Activated CD8-positive, alpha-beta T cell treated with anti-CD3 and anti-CD28 coated beads for 36 hours (primary cell): ENCODE data around the gene CFAP20DC. TPM values are rescaled to one million over a fixed set of nuclear protein-coding genes. Genes with fewer than 3 reads are reported as not detected.
"Not testable (repeated sequence)": the region's sequence is repeated elsewhere in the genome, so short reads cannot be mapped to it uniquely, and the experiment has no call there.

ENCODE experiments used
- ATAC-seq: fragments of 200-7000 bp; cut with Tn5 transposase; one replicate; pipeline ENCODE4 v1.10.0; 2021; ENCODE audit warnings: mild to moderate bottlenecking, moderate library complexity
- CTCF ChIA-PET: fragments of 350-600 bp; sonication (Branson Sonifier 250); formaldehyde crosslinking; loops from one replicate; lab custom pipeline; 2021; ENCODE audit warnings: antibody characterized with exemption; lab: Charles Lee
- POLR2A ChIA-PET: fragments of 350-600 bp; sonication (Branson Sonifier 250); formaldehyde crosslinking; loops from one replicate; lab custom pipeline; 2021; ENCODE audit warnings: antibody characterized with exemption; lab: Charles Lee
- DNase-seq: peaks from one replicate; pipeline ENCODE4 v3.0.0-alpha.2; 2020
- H3K27ac Mint-ChIP-seq: one replicate; pipeline ENCODE4 v1.8.0; 2021; ENCODE audit warnings: mild to moderate bottlenecking, mixed read lengths
- H3K27me3 Mint-ChIP-seq: one replicate; pipeline ENCODE4 v1.8.0; 2021; ENCODE audit warnings: mixed read lengths
- H3K36me3 Mint-ChIP-seq: one replicate; pipeline ENCODE4 v1.8.0; 2021; ENCODE audit warnings: low read depth, mixed read lengths
- H3K4me1 Mint-ChIP-seq: one replicate; pipeline ENCODE4 v1.8.0; 2021; ENCODE audit warnings: low read depth, mixed read lengths
- H3K4me3 Mint-ChIP-seq: one replicate; pipeline ENCODE4 v1.8.0; 2021; ENCODE audit warnings: mild to moderate bottlenecking, moderate library complexity, mixed read lengths
- H3K9me3 Mint-ChIP-seq: one replicate; pipeline ENCODE4 v1.8.0; 2021; ENCODE audit warnings: mixed read lengths
- intact Hi-C: fragments of 100-400 bp; cut with micrococcal nuclease; formaldehyde crosslinking; loops from one replicate; pipeline ENCODE4 v1.10.0; 2022
- total RNA-seq, 2 experiments: library from RNA; stranded (reverse); gene quantifications; one replicate each; pipeline ENCODE4 v1.2.3, GENCODE V29; 2021
- TF ChIP-seq, protein P1 (sequence below): fragments of 200-600 bp; IDR thresholded peaks from one replicate; pipeline ENCODE4 v1.8.0; 2022; ENCODE audit warnings: antibody characterized with exemption, mild to moderate bottlenecking

The CFAP20DC gene
- total RNA-seq, 2 experiments from 2014 or later, result 1.4 to 1.5 TPM

DNA sequence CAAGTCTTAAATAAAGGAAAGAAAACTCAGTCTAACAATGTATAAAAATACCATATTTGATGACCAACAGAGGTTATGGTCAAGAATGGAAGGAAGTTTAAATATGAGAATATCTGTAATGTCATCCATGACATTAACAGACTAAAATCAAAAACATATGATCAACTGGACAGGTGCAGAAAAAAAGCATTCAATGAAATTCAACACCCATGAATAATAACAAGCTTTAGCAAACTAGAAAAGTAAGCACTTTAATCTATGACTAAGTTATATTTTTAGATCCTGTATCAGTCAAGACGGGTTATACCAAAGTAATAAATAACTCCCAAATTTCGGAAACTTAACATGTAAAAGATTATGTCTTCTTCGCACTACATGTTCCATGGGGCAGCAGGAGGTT lies 61.8 kb downstream of the CFAP20DC start:
- H3K27me3 Mint-ChIP-seq, result peaks cover 6% of the 10 kb centered on the region
- H3K4me1 Mint-ChIP-seq, result no peaks in the 10 kb centered on the region
- intact Hi-C loops, result no loop called here
- DNase-seq (no peak), ATAC-seq (no peak)
- ChIA-PET POLR2A (no interaction called here), CTCF (interaction anchor here (1.3 kb wide), 1 partner anchor 64 kb away, joined by 3 read pairs; no protein-coding TSS in a partner anchor)
- H3K27ac Mint-ChIP-seq, result no peak overlapping the region
- H3K36me3 Mint-ChIP-seq, result no peaks in the 10 kb centered on the region
- no peak overlapping the region for H3K4me3 Mint-ChIP-seq
- H3K9me3 Mint-ChIP-seq, result no peaks in the 10 kb centered on the region
- TF ChIP-seq, protein P1, sequence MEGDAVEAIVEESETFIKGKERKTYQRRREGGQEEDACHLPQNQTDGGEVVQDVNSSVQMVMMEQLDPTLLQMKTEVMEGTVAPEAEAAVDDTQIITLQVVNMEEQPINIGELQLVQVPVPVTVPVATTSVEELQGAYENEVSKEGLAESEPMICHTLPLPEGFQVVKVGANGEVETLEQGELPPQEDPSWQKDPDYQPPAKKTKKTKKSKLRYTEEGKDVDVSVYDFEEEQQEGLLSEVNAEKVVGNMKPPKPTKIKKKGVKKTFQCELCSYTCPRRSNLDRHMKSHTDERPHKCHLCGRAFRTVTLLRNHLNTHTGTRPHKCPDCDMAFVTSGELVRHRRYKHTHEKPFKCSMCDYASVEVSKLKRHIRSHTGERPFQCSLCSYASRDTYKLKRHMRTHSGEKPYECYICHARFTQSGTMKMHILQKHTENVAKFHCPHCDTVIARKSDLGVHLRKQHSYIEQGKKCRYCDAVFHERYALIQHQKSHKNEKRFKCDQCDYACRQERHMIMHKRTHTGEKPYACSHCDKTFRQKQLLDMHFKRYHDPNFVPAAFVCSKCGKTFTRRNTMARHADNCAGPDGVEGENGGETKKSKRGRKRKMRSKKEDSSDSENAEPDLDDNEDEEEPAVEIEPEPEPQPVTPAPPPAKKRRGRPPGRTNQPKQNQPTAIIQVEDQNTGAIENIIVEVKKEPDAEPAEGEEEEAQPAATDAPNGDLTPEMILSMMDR, result no peak

DNA sequence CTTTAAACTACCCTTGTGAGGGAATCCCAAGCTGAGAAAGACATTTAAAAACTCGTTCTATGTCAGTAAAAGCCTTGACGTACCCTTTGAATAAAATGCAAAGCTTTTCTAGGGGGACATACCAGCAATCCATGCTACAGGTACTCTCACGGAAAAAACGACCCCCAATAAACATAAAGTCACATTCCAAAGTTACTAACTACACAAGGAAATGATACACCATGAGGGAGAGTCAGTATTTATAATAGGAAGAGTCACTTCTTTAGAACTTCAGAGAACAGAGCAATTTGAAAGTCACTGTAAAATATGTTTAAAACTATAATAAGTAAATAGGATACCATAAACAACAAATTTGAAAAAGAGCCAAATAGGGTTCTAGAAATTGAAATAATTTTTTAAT lies 63.2 kb downstream of the CFAP20DC start:
- Mint-ChIP-seq H3K27me3 (peaks cover 6% of the 10 kb centered on the region), H3K9me3 (no peaks in the 10 kb centered on the region), H3K27ac (no peak overlapping the region), H3K36me3 (no peaks in the 10 kb centered on the region), H3K4me3 (no peak overlapping the region), H3K4me1 (no peaks in the 10 kb centered on the region)
- ChIA-PET POLR2A (no interaction called here), CTCF (interaction anchor here (0.6 kb wide), 1 partner anchor 419 kb away, joined by 3 read pairs; no protein-coding TSS in a partner anchor)
- no peak for DNase-seq
- intact Hi-C loops, result no loop called here
- ATAC-seq, result no peak
- TF ChIP-seq, protein P1, result no peak

DNA sequence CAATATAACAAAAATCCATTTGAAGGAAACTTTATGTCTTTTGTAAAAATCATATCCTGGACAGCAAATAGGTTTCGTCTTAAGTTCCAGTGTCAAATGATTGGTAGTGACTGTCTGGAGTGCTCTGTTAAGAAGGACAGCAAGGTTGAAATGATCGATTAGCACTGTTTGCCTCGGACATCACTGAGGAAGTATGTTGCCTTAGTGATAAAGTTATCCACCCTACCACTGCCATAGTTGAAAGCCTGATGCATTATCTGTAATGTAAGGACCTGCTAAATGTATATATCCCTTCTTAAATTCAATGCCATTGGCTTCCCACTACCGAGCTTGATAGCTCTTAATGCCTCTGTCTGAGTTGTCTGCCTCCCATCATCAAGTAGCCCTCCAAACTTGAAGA lies 70.0 kb downstream of the CFAP20DC start:
- intact Hi-C loops, result no loop called here
- CTCF ChIA-PET, result no interaction called here
- Mint-ChIP-seq H3K9me3 (no peaks in the 10 kb centered on the region), H3K27ac (no peak overlapping the region), H3K4me3 (no peak overlapping the region), H3K27me3 (peaks cover 5% of the 10 kb centered on the region), H3K36me3 (no peaks in the 10 kb centered on the region), H3K4me1 (no peaks in the 10 kb centered on the region)
- ATAC-seq, result no peak
- POLR2A ChIA-PET, result no interaction called here
- TF ChIP-seq, protein P1, result no peak
- DNase-seq, result no peak

DNA sequence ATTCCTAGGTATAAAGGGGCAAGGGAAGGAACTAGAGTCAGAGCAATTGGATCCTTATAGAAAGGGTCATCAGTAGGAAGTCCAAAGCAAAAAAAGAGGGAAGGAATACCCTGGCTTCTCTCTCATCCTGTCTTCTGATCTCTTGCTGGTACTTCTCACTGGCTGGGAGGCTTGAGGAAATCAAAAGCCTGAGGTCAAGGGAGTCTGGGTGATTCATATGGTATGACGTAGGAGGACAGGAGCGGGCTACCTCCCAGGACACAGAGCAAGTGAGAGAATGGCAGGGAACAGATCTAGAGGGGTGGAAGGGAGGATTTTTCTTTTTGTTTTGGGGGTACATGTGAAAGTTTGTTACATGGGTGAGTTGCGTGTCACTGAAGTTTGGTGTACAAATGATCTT lies 76.0 kb downstream of the CFAP20DC start:
- TF ChIP-seq, protein P1, result no peak
- Mint-ChIP-seq H3K27ac (no peak overlapping the region), H3K4me1 (no peaks in the 10 kb centered on the region), H3K9me3 (no peaks in the 10 kb centered on the region), H3K27me3 (peaks cover 12% of the 10 kb centered on the region), H3K36me3 (no peaks in the 10 kb centered on the region), H3K4me3 (no peak overlapping the region)
- ATAC-seq, result no peak
- intact Hi-C loops, result no loop called here
- ChIA-PET POLR2A (no interaction called here), CTCF (no interaction called here)
- no peak for DNase-seq

DNA sequence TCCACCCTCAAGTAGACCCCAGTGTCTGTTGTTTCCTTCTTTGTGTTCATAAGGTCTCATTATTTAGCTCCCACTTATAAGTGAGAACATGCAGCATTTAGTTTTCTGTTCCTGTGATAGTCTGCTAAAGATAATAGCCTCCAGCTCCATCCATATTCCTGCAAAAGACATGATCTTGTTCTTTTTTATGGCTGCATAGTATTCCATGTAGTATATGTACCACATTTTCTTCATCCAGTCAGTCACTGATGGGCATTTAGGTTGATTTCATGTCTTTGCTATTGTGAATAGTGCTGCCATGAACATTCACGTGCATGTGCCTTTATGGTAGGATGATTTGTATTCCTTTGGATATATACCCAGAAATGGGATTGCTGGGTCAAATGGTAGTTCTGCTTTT lies 82.0 kb downstream of the CFAP20DC start:
- H3K4me3 Mint-ChIP-seq, DNase-seq, H3K27ac Mint-ChIP-seq, CTCF ChIA-PET, H3K9me3 Mint-ChIP-seq, POLR2A ChIA-PET, intact Hi-C loops, H3K4me1 Mint-ChIP-seq, H3K27me3 Mint-ChIP-seq, ATAC-seq, H3K36me3 Mint-ChIP-seq: not testable (repeated sequence)

DNA sequence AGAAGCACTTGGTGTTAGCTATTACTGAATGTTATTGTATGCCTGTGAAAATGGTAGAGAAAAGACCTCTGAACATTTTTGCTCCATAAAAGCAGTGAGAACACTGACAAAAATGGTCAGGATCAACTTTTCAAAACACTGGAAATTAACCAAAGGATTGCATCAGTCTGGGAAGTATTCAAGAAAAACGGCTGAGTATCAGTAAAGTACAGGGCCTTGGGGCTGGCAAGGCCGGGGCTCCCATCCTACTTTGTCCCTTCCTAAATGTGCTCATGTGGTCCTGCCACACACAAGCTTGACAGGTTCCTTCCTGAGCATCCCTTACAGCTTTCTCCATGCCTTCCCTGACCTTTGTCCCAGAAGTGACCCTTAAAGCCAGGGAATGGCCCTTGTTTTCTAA lies 84.0 kb downstream of the CFAP20DC start:
- ChIA-PET CTCF (no interaction called here), POLR2A (no interaction called here)
- H3K9me3 Mint-ChIP-seq, result no peaks in the 10 kb centered on the region
- no peak for DNase-seq
- H3K4me1 Mint-ChIP-seq, result no peaks in the 10 kb centered on the region
- H3K27me3 Mint-ChIP-seq, result peaks cover 1% of the 10 kb centered on the region
- no peak overlapping the region for H3K27ac Mint-ChIP-seq
- ATAC-seq, result no peak
- no peak overlapping the region for H3K4me3 Mint-ChIP-seq
- H3K36me3 Mint-ChIP-seq, result no peaks in the 10 kb centered on the region
- TF ChIP-seq, protein P1, result no peak
- intact Hi-C loops, result no loop called here
